NT2/D1 (cell line): ENCODE results near the gene CFHR1.

Experiments used
- SUZ12 ChIP-seq: IDR thresholded peaks from 2 replicates; pipeline ENCODE4 v1.6.1; 2011; ENCODE audit not compliant: insufficient read length, insufficient read depth; ENCODE audit errors: extremely low read depth
- YY1 ChIP-seq: IDR thresholded peaks from 2 replicates; pipeline ENCODE4 v1.6.1; 2011; ENCODE audit not compliant: insufficient read length, insufficient read depth
- ZNF274 ChIP-seq: IDR thresholded peaks from 2 replicates; pipeline ENCODE4 v1.6.1; 2011; ENCODE audit warnings: mild to moderate bottlenecking, low read depth, low read length

DNA sequence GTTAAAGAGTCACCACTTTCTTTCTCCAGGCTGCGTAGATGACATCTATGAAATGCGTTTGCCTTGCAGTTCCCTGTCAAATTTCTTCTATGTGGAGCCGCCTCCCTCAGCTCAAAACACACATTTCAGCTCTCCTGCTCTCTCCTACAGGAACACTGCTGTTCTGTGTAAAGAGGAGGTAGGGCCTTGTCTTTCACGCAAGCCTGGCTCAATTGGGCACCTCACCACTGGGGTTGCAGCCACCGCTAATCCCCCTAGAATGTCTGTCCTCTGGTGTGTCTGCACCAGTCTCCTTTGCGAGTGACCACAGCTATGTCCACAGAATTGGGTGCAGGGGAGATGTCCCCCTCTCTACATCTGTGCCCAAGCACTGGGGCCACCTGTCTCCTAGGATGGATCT is 36.5 kb downstream of the CFHR1 start:
- TF ChIP-seq ZNF274 (no peak), SUZ12 (no peak), YY1 (no peak)
